HCEC 1CT (cell line): ENCODE results near the gene HSF5.
"Not testable (repeated sequence)": the region's sequence is repeated elsewhere in the genome, so short reads cannot be mapped to it uniquely, and the experiment has no call there.

Experiments used
- DNase-seq: peaks from one replicate; pipeline ENCODE4 v3.0.0-alpha.2; 2017

Gene HSF5

DNA sequence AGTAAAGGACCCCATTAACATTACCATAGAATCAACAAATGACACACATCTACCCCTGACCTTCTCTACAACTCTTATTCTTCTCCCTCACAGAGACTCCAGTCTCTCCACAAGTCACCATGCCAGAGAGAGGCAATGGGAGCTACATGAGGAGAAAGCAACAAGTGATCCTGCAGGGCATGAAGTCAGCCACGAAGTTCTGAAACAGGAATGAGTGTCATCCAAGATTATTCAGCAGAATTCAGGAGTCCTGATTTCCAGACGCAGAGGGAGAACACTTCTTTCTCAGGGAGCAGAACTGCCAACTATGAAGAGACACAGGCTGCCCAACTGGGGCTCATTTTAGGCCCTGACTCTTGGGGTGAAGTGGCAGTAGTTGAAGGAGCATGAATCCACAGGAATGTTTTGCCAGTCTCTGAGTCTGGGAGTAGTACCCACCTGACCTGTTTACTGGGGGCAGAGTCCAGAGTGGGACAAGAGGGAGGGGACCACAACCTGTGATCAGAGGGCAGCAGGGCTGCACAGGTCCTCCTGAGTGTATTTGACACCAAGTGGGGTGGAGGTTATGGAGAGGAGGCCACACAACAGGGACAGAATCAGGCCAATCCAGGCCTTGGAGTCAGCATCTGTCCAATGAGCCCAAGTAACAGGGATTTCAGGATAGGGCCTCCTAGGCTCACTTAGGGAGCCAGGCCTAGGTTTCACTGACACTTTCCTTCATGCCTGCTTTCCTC is 28.6 kb upstream of the HSF5 start:
- DNase-seq, result no peak

DNA sequence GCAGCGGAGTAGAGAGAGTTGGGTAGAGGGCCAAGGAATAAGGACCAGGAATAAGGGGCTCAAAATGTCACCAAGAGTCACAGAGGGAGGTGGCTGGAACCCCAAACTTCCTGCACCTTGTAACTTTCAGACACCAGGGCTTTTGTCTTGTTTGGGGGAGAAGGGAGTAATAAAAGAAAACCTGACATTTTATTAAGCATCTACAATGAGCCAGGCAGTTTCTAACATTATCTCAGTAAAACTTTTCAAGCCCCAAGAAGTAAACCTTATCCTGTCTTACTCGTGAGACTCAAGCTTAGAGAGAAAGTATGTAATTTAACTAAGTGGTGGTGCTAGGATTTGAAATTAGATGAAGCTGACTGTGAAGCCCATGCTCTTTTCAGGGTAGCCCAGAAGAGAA is 27.1 kb upstream of the HSF5 start:
- DNase-seq, result no peak

DNA sequence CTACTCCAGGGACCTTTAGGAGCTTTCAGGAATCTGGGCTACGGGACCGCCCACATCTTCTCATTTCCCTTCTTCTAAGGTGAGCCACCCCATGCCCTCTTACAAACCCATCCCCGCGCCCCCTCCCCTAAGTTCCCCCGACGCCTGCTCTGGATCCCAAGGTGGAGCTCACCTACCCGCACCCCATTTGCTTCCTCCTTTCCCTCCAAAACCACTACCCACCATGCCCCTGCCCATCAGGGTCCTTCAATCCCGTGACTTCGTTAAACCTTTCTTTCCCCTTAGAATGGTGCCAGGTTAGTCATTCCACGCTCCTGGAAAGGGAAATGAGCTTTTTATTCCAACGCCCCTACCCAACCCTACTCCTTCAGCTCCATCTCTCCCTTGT is 26.6 kb upstream of the HSF5 start:
- no peak for DNase-seq

DNA sequence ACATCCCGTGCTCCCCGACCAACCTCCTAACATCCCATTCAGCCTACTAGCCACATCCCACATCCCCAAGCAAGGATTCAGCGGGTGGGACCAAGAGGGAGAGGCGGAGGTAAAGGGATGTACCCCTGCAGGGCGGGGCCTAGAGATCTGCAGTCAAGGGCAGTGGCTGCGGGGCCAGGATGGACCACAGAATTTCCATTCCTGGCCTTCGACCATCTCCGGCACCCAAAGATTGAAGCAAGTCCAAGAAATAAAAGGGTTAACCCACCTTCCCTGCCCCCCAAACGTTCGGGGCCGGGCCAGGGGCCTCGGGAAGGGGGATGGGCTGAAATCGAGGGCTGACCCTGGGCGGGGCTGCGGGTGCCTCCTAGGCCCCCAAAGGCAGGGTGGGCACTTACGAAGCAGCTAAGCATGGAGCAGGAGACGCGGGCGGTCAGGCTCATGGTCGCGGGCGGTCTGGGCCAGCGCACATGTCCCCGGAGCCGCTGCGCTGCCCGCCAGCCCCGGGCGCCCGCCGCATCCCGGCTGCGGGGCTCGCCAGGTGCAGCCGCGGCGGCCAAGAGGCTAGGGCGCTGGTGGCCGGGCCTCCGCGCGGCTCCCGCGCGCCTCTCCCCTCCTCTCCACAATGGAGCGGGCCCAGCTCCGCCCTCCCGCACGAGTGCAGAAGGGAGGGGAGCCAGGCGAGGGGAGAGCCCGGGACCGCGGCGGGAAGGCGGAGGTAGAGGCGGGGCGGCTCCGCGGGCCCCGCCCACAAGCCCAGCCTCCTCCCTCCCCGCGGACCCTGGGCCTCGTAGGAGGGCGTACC is 26.0 kb upstream of the HSF5 start, which contains the start of gene MTMR4:
TSS of gene MTMR4 (minus strand) at position 674 of the 805 bp plus-strand sequence. CDS start at position 443, 231 bp downstream.
- DNase-seq, result peak; percentile 68

DNA sequence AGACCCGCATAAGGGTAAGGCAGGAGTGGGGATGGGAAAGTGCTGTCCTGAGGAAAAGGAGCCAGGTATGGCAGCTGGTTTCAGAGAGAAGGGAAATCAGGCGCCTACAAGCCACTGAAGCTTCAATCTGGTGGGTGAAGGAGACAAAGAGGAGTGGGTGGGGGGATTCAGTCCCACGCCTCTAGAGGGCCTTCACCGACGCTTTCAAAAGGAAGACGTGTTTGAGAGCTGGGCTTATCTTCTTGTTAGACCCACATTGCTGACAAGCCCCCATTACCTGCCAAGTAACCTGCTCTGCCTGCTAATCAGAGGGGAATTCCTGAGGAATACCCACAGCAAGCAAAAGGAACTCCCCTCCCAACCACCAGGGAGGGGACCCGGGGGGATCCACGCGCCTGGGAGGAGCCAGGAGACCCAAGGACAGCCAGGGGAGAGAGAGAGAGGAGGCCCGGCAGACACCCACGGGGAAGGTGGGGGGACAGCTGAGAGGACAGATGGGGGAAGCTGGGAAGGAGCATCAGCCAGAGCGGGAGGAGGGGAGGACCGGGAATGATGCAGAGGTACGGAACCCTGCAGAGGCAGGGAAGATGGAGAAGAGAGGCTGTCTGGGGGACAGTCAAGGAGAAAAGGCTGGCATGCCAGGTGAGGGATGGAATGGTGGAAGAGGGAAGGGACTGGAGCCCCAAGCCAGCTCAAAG is 25.2 kb upstream of the HSF5 start:
- DNase-seq, result no peak

DNA sequence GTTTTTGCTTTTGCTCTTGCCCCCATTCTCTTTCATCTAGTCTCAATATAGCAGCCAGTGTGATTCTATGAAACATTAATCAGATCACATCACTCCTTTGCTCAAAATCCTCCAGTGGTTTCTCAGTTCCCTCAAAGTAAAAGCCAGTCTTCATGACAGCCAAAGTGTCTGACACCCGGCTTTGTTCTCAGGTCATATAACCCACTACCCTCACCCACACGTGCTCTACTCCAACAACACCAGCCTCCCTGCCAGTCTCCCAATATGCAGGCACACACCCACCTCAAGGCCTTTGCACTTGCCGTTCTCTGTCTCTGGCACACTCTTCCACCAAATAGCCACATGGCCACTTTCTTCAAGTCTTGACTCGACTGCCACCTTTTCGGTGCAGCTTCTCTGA is 21.9 kb upstream of the HSF5 start:
- no peak for DNase-seq

DNA sequence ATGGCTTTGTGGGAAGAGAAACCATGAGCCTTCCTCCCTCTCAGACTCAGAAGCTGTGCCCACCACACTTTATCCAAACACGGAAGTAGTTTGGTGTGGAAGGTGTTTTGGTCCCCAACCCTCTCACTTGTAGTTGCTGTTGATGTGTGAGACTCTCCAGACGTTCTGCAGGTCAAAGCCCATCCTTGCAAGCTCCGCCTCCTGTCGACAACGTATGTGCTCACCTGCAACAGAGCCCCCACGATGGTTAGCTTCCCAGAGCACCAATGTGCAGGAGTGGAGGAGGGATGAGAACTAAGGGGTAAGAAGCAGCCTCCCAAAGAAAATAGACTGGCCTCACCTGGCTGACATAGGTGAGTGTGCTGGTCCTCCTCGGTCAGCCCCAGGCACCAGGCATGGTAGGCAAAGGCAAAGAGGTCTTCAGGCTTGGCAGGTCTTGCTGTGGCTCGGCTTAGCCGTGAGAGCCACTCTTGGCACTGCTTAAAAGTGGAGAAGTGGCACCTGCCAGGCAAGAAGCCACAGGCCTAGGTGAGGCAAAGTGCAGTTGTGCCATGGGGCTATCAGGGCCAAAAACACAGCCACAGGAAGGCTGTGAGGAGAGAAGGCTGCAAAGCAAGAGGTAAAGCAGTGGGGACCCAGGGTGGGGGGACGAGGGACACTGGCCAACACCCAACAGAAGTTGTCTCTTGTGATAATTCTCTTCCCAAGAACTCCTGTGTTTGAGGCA is 20.3 kb upstream of the HSF5 start:
- DNase-seq, result no peak

DNA sequence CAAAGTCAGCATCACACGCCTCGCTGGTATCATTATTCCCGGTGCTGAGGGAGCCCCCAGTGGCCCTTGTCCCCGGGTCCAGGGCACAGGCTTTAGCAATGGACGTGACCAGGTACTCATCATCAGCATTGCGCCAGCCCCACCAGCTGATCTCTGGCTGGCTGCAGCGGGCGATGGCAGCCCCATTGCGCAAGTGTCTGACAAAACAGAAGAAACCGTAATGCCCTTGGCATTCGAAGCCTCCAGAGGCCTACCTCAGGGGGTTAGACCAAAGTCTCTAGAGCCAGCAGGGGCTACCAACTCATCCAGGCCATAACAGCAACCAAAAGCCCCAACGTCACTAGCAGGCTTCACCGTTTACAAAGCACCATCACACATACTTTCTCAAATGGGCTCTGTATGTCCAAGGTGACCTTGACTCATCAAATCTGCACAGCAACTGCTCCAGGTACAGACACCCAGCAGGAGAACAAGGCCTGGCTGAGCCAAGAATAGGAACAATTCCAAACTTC is 19.0 kb upstream of the HSF5 start:
- DNase-seq, result no peak

DNA sequence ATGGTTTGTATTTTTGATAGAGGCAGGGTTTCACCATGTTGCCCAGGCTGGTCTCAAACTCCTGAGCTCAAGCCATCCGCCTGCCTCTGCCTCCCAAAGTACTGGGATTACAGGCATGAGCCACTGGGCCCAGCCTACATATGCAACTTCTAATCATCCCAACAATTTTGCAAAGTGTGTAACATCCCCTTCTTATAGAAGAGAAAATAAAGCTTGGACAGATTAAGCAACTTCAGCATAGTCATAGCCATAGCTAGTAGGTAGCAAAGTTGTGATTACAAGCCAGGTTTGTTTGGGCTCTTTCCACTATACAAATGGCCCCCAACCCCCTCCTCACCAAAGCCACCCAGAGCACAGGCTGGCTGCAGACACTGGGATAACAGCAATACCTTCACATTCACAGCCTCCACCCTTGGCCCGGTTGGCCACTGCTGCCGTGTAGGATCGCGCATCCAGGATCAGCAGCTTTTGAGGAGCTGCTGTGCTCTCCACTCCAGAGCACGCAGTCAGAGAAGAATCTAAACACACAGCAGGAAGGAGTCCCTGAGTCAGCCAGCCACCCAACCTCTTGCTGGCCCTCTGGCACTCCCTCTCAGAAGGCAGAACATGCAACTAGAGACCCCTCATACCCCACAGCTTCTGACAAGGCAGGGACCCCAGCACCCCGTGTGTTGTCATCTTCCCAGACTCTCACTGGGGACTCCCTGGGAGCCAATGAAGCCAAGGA is 18.3 kb upstream of the HSF5 start:
- DNase-seq, result no peak

DNA sequence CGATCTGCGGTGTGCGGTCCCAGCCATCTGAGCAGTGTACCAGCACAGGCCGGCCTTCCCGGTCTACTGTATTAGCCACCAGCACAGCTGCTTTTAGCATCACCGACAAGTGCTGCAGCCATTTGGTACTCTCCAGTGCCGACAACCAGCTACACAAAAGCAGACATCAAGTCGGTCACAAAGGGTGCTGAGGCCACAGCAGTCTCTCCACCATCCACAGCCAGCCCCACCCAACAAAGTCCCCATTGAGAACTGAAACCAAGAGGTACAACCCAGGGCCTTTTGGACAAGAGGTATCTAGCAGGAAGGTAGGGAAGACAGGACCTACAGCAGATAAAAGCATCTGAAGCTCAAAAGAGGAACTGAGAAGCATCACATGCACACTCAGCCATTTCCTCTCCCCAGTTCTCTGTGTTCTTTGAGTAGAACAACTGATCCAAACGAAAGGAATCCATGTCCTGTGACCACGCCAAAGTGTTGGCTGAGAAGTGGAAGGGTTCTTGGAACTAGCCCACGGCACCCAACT is 16.7 kb upstream of the HSF5 start:
- no peak for DNase-seq

DNA sequence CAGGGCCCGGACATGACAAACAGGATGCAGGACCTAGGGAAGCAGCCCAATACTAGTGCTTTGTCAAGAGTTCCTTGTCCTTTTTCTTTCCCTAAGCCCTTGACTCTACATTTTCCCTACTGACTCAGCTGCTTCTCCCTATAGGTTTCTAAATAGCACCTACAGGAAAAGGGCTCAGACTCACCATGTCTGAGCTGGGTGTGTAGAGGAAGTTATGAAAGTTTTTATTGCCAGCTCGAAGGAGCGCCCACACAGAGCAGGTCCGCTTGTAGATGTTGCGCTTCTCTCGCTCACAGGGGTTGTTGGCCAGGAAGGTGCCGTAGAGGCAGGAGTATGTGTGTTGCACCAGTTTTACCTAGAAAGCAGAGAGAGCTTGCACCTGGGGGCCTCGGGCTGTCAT is 15.7 kb upstream of the HSF5 start:
- DNase-seq, result no peak

DNA sequence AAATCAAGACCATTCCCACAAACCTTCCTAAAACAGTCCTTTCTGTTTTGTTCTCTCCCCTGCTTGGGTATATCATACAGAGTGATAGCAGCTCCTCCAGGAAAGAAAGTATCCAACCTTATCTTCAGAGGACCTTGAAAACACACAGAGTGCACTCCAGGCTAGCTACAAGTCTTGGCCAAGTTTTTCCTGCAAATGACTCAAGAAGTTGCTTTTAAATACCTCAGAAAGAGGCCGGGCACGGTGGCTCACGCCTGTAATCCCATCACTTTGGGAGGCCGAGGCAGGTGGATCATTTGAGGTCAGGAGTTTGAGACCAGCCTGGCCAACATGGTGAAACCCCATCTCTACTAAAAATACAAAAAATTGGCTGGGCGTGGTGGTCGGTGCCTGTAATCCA is 14.9 kb upstream of the HSF5 start:
- DNase-seq, result not testable (repeated sequence)

DNA sequence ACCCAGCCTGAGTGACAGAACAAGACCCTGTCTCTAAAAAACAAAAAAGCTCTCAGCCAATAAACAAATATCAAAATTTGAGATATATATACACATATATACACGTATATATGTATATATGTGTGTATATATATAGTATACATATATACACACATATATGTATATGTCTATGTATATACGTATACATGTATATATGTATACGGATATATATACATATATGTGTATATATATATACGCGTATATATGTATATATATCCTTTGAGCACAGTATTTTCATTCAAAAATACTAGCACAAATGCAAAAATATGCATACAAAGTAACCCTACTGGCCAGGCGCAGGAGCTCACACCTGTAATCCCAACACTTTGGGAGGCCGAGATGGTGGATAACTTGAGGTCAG is 13.2 kb upstream of the HSF5 start:
- DNase-seq, result no peak

DNA sequence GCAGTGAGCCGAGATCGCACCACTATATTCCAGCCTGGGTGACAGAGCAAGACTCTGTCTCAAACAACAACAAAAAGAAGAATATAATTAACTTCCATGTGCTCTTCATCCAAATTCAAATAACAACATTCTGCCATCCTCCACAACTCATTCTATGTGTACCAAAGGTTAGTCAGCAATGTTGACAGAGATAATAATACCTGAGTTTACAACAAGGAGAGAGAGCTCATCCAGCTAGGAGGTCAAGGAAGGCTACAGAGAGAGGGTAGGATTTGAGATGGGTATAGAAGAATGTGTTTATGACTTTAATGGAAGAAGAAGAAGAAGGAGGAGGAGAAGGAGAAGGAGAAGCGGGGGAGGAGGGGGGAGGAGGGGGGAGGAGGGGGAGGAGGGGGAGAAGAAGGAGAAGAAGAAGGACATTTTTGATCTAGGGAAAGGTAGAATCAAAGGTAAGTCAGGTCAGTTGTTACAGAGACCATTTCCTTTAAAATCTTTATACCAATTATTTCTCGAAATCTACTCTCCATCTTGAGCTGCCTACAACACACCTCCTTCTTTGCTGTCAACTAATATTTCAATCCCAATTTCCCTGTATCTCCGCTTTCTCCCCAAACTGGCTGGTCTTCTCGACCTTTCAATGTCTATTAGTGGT is 10.1 kb upstream of the HSF5 start:
- DNase-seq, result no peak

DNA sequence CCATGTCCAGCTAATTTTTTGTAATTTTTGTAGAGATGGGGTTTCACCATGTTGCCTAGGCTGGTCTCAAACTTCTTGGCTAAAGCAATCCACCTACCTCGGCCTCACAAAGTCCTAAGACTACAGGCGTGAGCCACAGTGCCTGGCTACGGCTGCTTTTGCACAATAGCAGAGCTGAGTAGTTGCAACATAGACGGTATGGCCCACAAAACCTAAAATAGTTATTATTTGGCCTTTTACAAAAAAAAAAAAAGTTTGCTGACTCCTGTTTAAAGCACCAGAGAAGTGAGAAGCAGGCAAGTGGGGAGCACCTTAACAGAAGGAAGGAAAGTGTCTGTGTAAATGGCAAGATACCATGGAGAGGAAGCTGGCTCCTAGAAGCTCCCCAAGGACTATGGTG is 5.3 kb upstream of the HSF5 start:
- DNase-seq, result no peak

DNA sequence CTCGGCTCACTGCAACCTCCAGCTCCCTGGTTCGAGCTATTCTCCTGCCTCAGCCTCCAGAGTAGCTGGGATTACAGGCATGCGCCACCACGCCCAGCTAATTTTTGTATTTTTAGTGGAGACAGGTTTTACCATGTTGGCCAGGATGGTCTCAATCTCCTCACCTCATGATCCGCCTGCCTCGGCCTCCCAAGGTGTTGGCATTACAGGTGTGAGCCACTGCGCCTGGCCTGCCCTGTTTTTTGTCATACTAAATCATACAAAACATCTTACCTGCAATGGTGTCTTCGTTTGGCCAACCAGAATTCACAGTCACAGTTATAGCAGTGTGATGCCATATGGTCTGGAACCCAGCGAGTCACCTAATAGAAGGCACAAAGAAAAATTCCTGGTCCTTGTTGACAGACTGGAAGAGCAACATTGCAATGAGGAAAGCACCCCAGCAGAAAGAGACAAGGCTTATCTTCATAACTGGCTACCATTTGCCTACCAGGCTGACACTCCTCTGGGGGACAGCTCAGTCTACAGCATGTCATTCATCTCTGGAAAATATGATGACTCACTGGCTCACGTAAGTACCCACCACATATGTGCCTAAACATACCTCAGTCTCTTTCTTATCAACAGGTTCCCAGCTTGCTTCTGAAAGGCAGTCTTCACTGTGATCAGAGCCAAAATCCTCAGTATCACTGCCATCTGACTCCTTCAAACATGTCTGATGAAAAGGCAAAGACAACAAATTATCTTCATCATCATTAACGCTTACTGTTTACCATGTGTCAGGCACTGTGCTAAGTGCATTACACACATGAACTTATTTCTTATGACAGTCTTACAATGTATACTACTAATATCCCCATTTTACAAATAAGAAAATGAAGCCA is 4.3 kb upstream of the HSF5 start:
- DNase-seq, result no peak

DNA sequence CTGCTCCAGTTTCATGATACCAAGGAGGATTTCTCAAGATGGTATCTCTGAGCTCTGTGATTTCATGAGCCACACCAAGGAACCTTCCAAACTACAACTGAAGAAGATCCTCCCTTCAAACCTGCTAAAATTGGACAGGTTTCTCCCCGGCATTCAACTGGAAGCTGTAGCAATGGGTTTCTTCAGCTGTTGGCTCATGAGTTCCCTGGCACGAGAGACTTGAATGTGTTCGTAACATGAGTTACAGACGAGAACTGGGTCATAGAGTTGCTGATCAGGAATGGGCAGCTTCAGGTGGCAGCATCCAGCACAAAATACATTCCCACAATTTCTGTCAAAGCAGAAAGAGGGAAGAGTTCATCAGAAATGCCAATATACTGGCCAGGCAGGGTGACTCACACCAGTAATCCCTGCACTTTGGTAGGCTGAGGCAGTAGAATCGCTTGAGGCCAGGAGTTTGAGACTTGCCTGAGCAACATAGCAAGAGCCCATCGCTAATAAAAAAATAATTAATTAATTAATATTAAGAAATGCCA is 3.4 kb upstream of the HSF5 start:
- DNase-seq, result no peak

DNA sequence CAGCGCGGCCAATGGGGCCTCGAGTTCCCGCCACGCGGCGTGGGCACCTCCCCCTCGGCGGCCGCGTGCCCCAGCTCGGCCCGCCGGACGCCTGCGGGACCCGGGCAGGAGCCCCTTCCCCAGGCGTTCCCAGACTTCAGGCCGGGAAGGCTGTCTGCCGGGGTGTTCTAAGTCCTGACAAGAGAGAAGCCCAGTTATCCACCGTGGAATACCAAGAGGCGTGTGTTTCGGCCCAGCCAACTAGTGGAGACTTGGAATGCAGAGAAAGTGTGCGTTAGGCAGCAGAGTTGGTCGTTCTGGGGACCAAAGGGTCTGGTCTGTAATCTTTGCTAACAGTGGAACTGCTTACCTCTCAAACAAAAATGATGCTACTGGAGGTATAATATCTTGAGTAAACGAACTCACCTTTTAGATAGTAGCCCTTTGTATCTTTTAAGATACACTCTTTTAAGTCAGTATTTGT is 251 bp upstream of the HSF5 start:
- DNase-seq, result no peak

DNA sequence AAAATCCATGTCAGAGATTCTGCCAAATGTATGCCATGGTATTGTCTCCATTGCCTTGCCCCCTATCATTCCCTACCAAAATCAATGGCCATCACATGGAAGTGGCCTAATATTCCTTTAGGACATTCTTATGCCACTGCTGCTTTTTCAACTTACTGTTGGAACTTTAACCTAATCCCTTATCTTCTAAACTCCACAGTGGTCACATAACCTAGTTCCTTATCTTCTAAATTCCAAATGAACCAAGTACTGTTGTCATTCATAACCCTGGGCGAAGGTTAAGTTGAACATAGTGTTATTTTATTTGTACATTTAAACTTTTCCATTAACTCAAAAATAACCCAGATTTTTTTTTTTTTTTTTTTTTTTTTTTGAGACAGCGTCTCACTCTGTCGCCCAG is 3.6 kb downstream of the HSF5 start:
- no peak for DNase-seq

DNA sequence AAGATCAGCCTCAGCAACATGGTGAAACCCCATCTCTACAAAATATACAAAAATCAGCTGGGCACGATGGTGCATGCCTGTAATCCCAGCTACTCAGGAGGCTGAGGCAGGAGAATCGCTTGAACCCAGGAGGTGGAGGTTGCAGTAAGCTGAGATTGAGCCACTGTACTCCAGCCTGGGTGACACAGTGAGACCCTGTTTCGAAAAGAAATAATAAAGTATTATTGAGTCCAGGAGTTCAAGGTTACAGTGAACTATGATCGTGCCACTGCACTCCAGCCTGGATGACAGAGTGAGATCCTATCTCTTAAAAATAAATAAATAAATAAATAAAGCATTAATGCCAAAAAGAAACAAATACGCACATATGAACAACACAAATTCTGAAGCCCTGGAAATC is 6.4 kb downstream of the HSF5 start:
- DNase-seq, result not testable (repeated sequence)
